H4 (cell line): ENCODE data around the gene GFRA1. TPM values are rescaled to one million over a fixed set of nuclear protein-coding genes. Genes with fewer than 3 reads are reported as not detected.

ENCODE experiments used
- DNase-seq: peaks from one replicate; pipeline ENCODE4 v3.0.0-alpha.2; 2015; ENCODE audit warnings: low spot score
- total RNA-seq: library from RNA; depleted of rRNA; stranded (reverse); fragments of >200 nt; shearing (Covaris generic); gene quantifications from 2 replicates; pipeline ENCODE4 v1.2.3, GENCODE V29; 2014

Gene GFRA1
- total RNA-seq, 1 experiment from 2014 or later, result 2.6 TPM

GRCh38 chr10:116130006-116130405 lies 143.0 kb downstream of the GFRA1 start:
- DNase-seq, result no peak

- DNase-seq, result no peak
Observed at GRCh38 chr10:116126954-116127695, 145.9 kb downstream of the GFRA1 start.

GRCh38 chr10:116126239-116126638 lies 146.8 kb downstream of the GFRA1 start:
- DNase-seq, result no peak

- no peak for DNase-seq
Observed at GRCh38 chr10:116125180-116125579, 147.8 kb downstream of the GFRA1 start.

- no peak for DNase-seq
Observed at GRCh38 chr10:116124777-116125176, 148.2 kb downstream of the GFRA1 start.

- DNase-seq, result no peak
Observed at GRCh38 chr10:116122664-116123063, 150.3 kb downstream of the GFRA1 start.

GRCh38 chr10:116121640-116122525 lies 151.1 kb downstream of the GFRA1 start:
- no peak for DNase-seq

- DNase-seq, result no peak
Observed at GRCh38 chr10:116120688-116121455, 152.1 kb downstream of the GFRA1 start.

GRCh38 chr10:116118847-116119246 lies 154.2 kb downstream of the GFRA1 start:
- DNase-seq, result no peak

- DNase-seq, result no peak
Observed at GRCh38 chr10:116115797-116116196, 157.2 kb downstream of the GFRA1 start.

GRCh38 chr10:116115036-116115641 lies 157.9 kb downstream of the GFRA1 start:
- DNase-seq, result no peak

GRCh38 chr10:116113721-116114501 lies 159.1 kb downstream of the GFRA1 start:
- DNase-seq, result no peak

GRCh38 chr10:116112232-116113231 lies 160.5 kb downstream of the GFRA1 start:
- no peak for DNase-seq

- DNase-seq, result no peak
Observed at GRCh38 chr10:116111483-116112095, 161.4 kb downstream of the GFRA1 start.

- DNase-seq, result no peak
Observed at GRCh38 chr10:116110736-116111135, 162.3 kb downstream of the GFRA1 start.

- DNase-seq, result no peak
Observed at GRCh38 chr10:116109881-116110280, 163.1 kb downstream of the GFRA1 start.

- no peak for DNase-seq
Observed at GRCh38 chr10:116109481-116109880, 163.5 kb downstream of the GFRA1 start.

- no peak for DNase-seq
Observed at GRCh38 chr10:116108095-116108494, 164.9 kb downstream of the GFRA1 start.

GRCh38 chr10:116106611-116107010 lies 166.4 kb downstream of the GFRA1 start:
- no peak for DNase-seq
